Measurements from ENCODE around the gene CDX4.

DNA sequence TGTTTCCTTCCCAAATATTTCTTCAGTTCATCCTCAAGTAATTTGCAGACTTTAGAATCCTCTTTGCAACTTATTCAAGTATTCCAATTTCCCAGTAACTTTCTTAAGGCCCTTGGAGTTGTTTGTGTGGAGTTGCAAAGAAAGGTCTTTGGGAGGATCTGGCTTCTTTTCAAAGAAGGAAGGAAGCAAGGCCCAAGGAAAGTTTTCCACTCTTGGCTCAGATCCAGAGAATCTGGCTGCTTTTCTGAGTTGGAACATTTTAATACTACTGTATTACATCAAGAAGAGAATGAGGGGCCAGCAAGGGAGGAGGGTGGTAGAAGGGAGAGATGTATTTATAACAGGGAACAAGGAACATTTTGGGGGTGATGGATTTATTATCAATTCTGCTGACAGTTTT, 10.5 kb downstream of the CDX4 start:
- TF ChIP-seq CTCF (conservative IDR thresholded peaks at IDR 0.05; ENCODE audit: low read length) (no peak), EZH2phosphoT487 (IDR thresholded peaks at IDR 0.05; ENCODE audit: borderline replicate concordance) (no peak)

Measured in Loucy (cell line).